Fibroblast of lung (primary cell): ENCODE data around the gene NAA25. TPM values are rescaled to one million over a fixed set of nuclear protein-coding genes. Genes with fewer than 3 reads are reported as not detected.

ENCODE experiments used
- DNase-seq, 2 donors: peaks; one replicate each; pipeline versions ENCODE4 v3.0.0 to v3.0.0-alpha.2; 2010; ENCODE audit warnings: low read depth in 2 of 2
- H2AFZ ChIP-seq: 2 replicates; pipeline ENCODE4 v1.5.1; 2012; ENCODE audit warnings: low read length, control low read depth, inconsistent platforms
- H3K27ac ChIP-seq: 2 replicates; pipeline ENCODE4 v1.5.1; 2011; ENCODE audit warnings: low read length, control low read depth; ENCODE audit not compliant: insufficient read depth
- H3K27me3 ChIP-seq: 2 replicates; pipeline ENCODE4 v1.5.1; 2011; ENCODE audit warnings: mild to moderate bottlenecking, low read length; ENCODE audit not compliant: control insufficient read depth, insufficient read depth
- H3K36me3 ChIP-seq: 2 replicates; pipeline ENCODE4 v1.5.1; 2011; ENCODE audit warnings: low read length; ENCODE audit not compliant: control insufficient read depth, insufficient read depth
- H3K4me1 ChIP-seq: 2 replicates; pipeline ENCODE4 v1.5.1; 2011; ENCODE audit warnings: low read length; ENCODE audit not compliant: control insufficient read depth, insufficient read depth; ENCODE audit errors: extremely low read depth
- H3K4me2 ChIP-seq: 2 replicates; pipeline ENCODE4 v1.5.1; 2011; ENCODE audit warnings: low read length, control low read depth; ENCODE audit not compliant: insufficient read depth; ENCODE audit errors: extremely low read depth
- H3K4me3 ChIP-seq, 4 experiments: fragments of 200-600 bp in 1 of 4; sonication (generic) in 1 of 4; replicated peaks in 1 of 4; 2 replicates each; pipeline ENCODE4 v1.5.1; 2011 to 2016; ENCODE audit warnings: low read length in 4 of 4, low read depth in 3 of 4, mild to moderate bottlenecking in 3 of 4, control low read depth in 2 of 4, inconsistent platforms in 1 of 4, mixed read lengths in 1 of 4; ENCODE audit not compliant: insufficient read depth in 1 of 4; ENCODE audit errors: control extremely low read depth in 1 of 4
- H3K79me2 ChIP-seq: 2 replicates; pipeline ENCODE4 v1.5.1; 2012; ENCODE audit warnings: mild to moderate bottlenecking, low read length, inconsistent platforms; ENCODE audit not compliant: control insufficient read depth, insufficient read depth
- H3K9ac ChIP-seq: 2 replicates; pipeline ENCODE4 v1.5.1; 2011; ENCODE audit warnings: mild to moderate bottlenecking, low read length, control low read depth; ENCODE audit not compliant: insufficient read depth
- H3K9me3 ChIP-seq: 2 replicates; pipeline ENCODE4 v1.5.1; 2012; ENCODE audit warnings: low read depth, low read length; ENCODE audit not compliant: control insufficient read depth, insufficient read depth
- H4K20me1 ChIP-seq: 2 replicates; pipeline ENCODE4 v1.5.1; 2011; ENCODE audit warnings: low read length; ENCODE audit not compliant: control insufficient read depth, insufficient read depth; ENCODE audit errors: extremely low read depth
- EZH2 ChIP-seq: IDR thresholded peaks from 2 replicates; pipeline ENCODE4 v1.5.1; 2012; ENCODE audit warnings: low read length, control low read depth, mild to moderate bottlenecking; ENCODE audit errors: missing control alignments
- polyA plus RNA-seq, 2 donors: library from polyadenylated mRNA; depleted of rRNA in 1 of 2; stranded (reverse) in 1 of 2; unstranded in 1 of 2; fragments of >200 nt; gene quantifications; 2 replicates each; pipeline ENCODE4 v1.2.1, GENCODE V29; 2011 to 2012; ENCODE audit warnings: missing spikeins in 1 of 2
- total RNA-seq: library from RNA; depleted of rRNA; stranded (reverse); fragments of >200 nt; gene quantifications from 2 replicates; pipeline ENCODE4 v1.2.1, GENCODE V29; 2014
- TF ChIP-seq, protein P1 (sequence below), 2 donors: IDR thresholded peaks in 1 of 2; conservative IDR thresholded peaks in 1 of 2; 1 replicate in 1 of 2; 2 replicates in 1 of 2; pipeline ENCODE4 v1.5.1; 2011 to 2012; ENCODE audit warnings: low read length in 2 of 2, control low read depth in 1 of 2, inconsistent platforms in 1 of 2, low read depth in 1 of 2, mild to moderate bottlenecking in 1 of 2

NAA25 gene
- total and polyA plus RNA-seq, 2 donors (not counting 1 experiment from before 2014, with no cell fraction given): 18.8 to 19.4 TPM

DNA sequence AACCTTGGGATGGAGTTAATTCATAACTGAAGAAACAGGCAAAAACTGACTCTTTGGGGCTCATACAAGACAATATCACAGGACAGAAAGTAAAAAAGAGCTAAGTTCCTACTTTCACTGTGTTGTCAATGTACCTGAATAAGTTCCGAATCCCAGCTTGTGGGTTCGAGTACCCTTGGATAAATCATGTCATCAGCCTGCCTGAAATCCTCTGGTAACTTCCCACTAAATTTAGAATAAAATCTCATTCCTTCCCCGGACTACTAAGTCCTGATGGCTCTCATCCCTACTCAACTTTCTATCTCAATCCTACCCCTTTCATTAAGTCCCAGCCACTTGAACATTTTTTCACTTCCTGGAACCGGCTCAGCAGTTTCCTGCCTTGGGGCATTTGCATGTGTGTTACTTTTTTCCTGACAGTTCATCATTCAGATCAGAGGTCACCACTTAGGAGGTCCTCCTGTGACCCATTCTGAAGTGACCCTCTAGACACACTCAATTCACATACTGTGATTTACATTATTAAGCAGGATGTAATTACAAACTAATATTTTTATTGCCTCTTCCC lies 82.7 kb downstream of the NAA25 start:
- H2AFZ ChIP-seq: no peak overlapping the region
- H3K4me2 ChIP-seq: no peak overlapping the region
- H3K79me2 ChIP-seq: peaks cover 6% of the 10 kb centered on the region
- no peak overlapping the region for H3K4me3 ChIP-seq
- no peaks in the 10 kb centered on the region for H4K20me1 ChIP-seq
- no peaks in the 10 kb centered on the region for H3K4me1 ChIP-seq
- DNase-seq: no peak
- H3K9ac ChIP-seq: no peak overlapping the region
- no peaks in the 10 kb centered on the region for H3K27me3 ChIP-seq
- no peaks in the 10 kb centered on the region for H3K9me3 ChIP-seq
- peaks cover 12% of the 10 kb centered on the region for H3K36me3 ChIP-seq
- TF ChIP-seq, protein P1, sequence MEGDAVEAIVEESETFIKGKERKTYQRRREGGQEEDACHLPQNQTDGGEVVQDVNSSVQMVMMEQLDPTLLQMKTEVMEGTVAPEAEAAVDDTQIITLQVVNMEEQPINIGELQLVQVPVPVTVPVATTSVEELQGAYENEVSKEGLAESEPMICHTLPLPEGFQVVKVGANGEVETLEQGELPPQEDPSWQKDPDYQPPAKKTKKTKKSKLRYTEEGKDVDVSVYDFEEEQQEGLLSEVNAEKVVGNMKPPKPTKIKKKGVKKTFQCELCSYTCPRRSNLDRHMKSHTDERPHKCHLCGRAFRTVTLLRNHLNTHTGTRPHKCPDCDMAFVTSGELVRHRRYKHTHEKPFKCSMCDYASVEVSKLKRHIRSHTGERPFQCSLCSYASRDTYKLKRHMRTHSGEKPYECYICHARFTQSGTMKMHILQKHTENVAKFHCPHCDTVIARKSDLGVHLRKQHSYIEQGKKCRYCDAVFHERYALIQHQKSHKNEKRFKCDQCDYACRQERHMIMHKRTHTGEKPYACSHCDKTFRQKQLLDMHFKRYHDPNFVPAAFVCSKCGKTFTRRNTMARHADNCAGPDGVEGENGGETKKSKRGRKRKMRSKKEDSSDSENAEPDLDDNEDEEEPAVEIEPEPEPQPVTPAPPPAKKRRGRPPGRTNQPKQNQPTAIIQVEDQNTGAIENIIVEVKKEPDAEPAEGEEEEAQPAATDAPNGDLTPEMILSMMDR (conservative IDR thresholded peaks at IDR 0.05 in 1 of 2, IDR thresholded peaks at IDR 0.05 in 1 of 2; ENCODE audit: low read depth in 1 of 2, low read length in 2 of 2): no peak
- no peak for TF ChIP-seq EZH2
- no peak overlapping the region for H3K27ac ChIP-seq

DNA sequence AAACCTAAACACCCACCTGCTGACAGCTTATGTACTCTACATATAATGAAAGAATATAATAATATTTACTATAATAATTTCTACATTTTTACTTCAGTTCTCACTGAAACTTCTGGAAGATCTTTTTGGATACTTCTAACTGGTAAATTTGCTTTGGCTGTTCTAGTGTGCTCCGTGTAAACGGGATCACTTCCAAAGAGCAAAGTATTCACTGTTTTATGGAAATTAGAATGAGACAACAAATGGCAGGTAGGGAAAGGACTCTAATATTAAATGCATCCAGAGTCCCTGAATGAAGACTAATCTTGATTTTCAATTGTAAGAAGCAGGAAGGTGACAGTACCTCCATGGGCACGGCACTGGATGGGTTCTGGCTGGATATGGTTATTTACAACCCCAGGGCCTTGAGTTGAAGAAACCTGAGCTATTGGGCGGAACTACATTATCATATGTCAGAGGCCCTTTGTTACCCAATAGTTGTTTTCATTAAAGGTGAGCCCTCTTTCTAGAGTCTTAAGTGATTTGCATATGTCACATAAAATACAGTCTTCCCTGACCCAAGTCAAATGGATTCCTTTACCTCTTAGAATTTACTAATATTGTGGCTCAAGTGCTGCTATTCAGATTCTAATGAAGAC lies 84.7 kb downstream of the NAA25 start:
- Histone ChIP-seq H2AFZ (no peak overlapping the region), H3K27me3 (no peaks in the 10 kb centered on the region), H3K79me2 (peaks cover 23% of the 10 kb centered on the region), H3K9ac (no peak overlapping the region), H3K4me3 (no peak overlapping the region), H3K9me3 (no peaks in the 10 kb centered on the region), H3K27ac (no peak overlapping the region), H4K20me1 (no peaks in the 10 kb centered on the region), H3K4me2 (no peak overlapping the region), H3K4me1 (peaks cover 9% of the 10 kb centered on the region), H3K36me3 (peaks cover 15% of the 10 kb centered on the region)
- DNase-seq: no peak
- TF ChIP-seq EZH2: no peak
- TF ChIP-seq, protein P1 (conservative IDR thresholded peaks at IDR 0.05 in 1 of 2, IDR thresholded peaks at IDR 0.05 in 1 of 2; ENCODE audit: low read depth in 1 of 2, low read length in 2 of 2): no peak

DNA sequence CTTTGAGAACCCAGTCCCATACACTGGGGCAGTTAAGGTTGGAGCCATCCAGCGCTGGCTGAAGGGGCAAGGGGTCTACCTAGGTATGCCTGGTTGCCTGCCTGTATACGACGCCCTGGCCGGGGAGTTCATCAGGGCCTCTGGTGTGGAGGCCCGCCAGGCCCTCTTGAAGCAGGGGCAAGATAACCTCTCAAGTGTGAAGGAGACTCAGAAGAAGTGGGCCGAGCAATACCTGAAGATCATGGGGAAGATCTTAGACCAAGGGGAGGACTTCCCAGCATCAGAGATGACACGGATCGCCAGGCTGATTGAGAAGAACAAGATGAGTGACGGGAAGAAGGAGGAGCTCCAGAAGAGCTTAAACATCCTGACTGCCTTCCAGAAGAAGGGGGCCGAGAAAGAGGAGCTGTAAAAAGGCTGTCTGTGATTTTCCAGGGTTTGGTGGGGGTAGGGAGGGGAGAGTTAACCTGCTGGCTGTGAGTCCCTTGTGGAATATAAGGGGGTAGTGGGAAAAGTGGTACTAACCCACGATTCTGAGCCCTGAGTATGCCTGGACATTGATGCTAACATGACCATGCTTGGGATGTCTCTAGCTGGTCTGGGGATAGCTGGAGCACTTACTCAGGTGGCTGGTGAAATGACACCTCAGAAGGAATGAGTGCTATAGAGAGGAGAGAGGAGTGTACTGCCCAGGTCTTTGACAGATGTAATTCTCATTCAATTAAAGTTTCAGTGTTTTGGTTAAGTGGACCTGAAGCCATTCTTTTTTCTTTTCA lies 86.2 kb downstream of the NAA25 start:
- Histone ChIP-seq H3K9ac (no peak overlapping the region), H3K9me3 (no peaks in the 10 kb centered on the region), H3K27me3 (no peaks in the 10 kb centered on the region), H4K20me1 (no peaks in the 10 kb centered on the region), H3K36me3 (peaks cover 12% of the 10 kb centered on the region), H3K79me2 (peaks cover 30% of the 10 kb centered on the region), H3K4me1 (peaks cover 12% of the 10 kb centered on the region), H3K4me3 (no peak overlapping the region), H3K27ac (no peak overlapping the region), H2AFZ (no peak overlapping the region), H3K4me2 (no peak overlapping the region)
- DNase-seq: no peak
- TF ChIP-seq EZH2: no peak
- TF ChIP-seq, protein P1 (conservative IDR thresholded peaks at IDR 0.05 in 1 of 2, IDR thresholded peaks at IDR 0.05 in 1 of 2; ENCODE audit: low read depth in 1 of 2, low read length in 2 of 2): no peak
